Smooth muscle cell (in vitro differentiated cells): ENCODE data around the gene DPH6. TPM values are rescaled to one million over a fixed set of nuclear protein-coding genes. Genes with fewer than 3 reads are reported as not detected.
A peak's percentile ranks its signal among the peaks of the same experiment; 100 is the strongest.
"Not testable (repeated sequence)": the region's sequence is repeated elsewhere in the genome, so short reads cannot be mapped to it uniquely, and the experiment has no call there.

Experiments
- DNase-seq: peaks from one replicate; lab custom pipeline; 2025; ENCODE audit not compliant: unreplicated experiment; lab: John Stamatoyannopoulos, UW
- H2AFZ ChIP-seq: fragments of 200-600 bp; sonication (generic); 2 replicates; pipeline ENCODE4 v1.6.0; 2016; ENCODE audit warnings: antibody characterized with exemption, low read depth, mild to moderate bottlenecking
- H3F3A ChIP-seq: fragments of 200-600 bp; sonication (generic); 2 replicates; pipeline ENCODE4 v1.6.0; 2017; ENCODE audit warnings: antibody characterized with exemption, low read depth
- H3K27ac ChIP-seq: fragments of 200-600 bp; sonication (generic); 2 replicates; pipeline ENCODE4 v1.5.1; 2016; ENCODE audit warnings: low read depth, mild to moderate bottlenecking
- H3K27me3 ChIP-seq: fragments of 200-600 bp; sonication (generic); 2 replicates; pipeline ENCODE4 v1.6.1; 2016; ENCODE audit warnings: low read depth, mild to moderate bottlenecking
- H3K36me3 ChIP-seq: fragments of 200-600 bp; sonication (generic); 2 replicates; pipeline ENCODE4 v1.5.1; 2016; ENCODE audit warnings: low read depth
- H3K4me1 ChIP-seq: fragments of 200-600 bp; sonication (generic); 2 replicates; pipeline ENCODE4 v1.5.1; 2016; ENCODE audit warnings: low read depth
- H3K4me2 ChIP-seq: fragments of 200-600 bp; sonication (generic); 2 replicates; pipeline ENCODE4 v1.6.0; 2016; ENCODE audit warnings: mild to moderate bottlenecking
- H3K4me3 ChIP-seq: fragments of 200-600 bp; sonication (generic); 2 replicates; pipeline ENCODE4 v1.5.1; 2016; ENCODE audit warnings: mild to moderate bottlenecking
- H3K79me2 ChIP-seq: fragments of 200-600 bp; sonication (generic); 2 replicates; pipeline ENCODE4 v1.6.0; 2016; ENCODE audit warnings: low read depth, mild to moderate bottlenecking
- H3K9ac ChIP-seq: fragments of 200-600 bp; sonication (generic); 2 replicates; pipeline ENCODE4 v1.6.0; 2016; ENCODE audit warnings: low read depth
- H3K9me3 ChIP-seq: fragments of 200-600 bp; sonication (generic); replicated peaks from 2 replicates; pipeline ENCODE4 v1.5.1; 2016; ENCODE audit warnings: low read depth
- H4K20me1 ChIP-seq: fragments of 200-600 bp; sonication (generic); 2 replicates; pipeline ENCODE4 v1.6.0; 2016; ENCODE audit warnings: low read depth
- CTCF ChIP-seq: fragments of 200-600 bp; sonication (generic); IDR thresholded peaks from 2 replicates; pipeline ENCODE4 v1.5.1; 2017; ENCODE audit warnings: borderline replicate concordance, mild to moderate bottlenecking, antibody characterized with exemption; ENCODE audit not compliant: insufficient read depth, poor library complexity, severe bottlenecking
- WGBS: methylation state at CpG from one replicate; pipeline ENCODE4 v1.1.7; 2016; ENCODE audit warnings: low lambda C conversion rate; 5-methylcytosine and 5-hydroxymethylcytosine counted together
- polyA plus RNA-seq: library from polyadenylated mRNA; unstranded; fragments of >200 nt; fragmentation: Nextera tagmentation; extraction: Ambion mirVana; gene quantifications from 2 replicates; pipeline ENCODE4 v1.2.1, GENCODE V29; 2016
- total RNA-seq: library from RNA; depleted of rRNA; stranded (reverse); fragments of >200 nt; gene quantifications from 2 replicates; pipeline ENCODE4 v1.2.3, GENCODE V29; 2014

The DPH6 gene, protein sequence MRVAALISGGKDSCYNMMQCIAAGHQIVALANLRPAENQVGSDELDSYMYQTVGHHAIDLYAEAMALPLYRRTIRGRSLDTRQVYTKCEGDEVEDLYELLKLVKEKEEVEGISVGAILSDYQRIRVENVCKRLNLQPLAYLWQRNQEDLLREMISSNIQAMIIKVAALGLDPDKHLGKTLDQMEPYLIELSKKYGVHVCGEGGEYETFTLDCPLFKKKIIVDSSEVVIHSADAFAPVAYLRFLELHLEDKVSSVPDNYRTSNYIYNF
- total RNA-seq (6.5 and 19.9 TPM in 2 replicates), polyA plus RNA-seq (4.0 and 14.4 TPM in 2 replicates)

- H3K9ac ChIP-seq = peak within 1 kb of the TSS; percentile 93
- H3K27ac ChIP-seq = peak within 1 kb of the TSS; percentile 90
- peak within 1 kb of the TSS; percentile 86 for H2AFZ ChIP-seq
- peak within 1 kb of the TSS; percentile 92 for H3K4me2 ChIP-seq
- peak within 1 kb of the TSS; percentile 62 for H3K4me3 ChIP-seq
- H4K20me1 ChIP-seq = no peaks in the 10 kb centered on the region
- H3K27me3 ChIP-seq = no peaks in the 10 kb centered on the region
- WGBS = 2% methylated on average over 66 of the region's 66 CpGs
- H3K4me1 ChIP-seq = peaks cover 34% of the 10 kb centered on the region
- peak; percentile 53 for DNase-seq
- no peaks in the 10 kb centered on the region for H3K36me3 ChIP-seq
- H3K9me3 ChIP-seq = no peaks in the 10 kb centered on the region
- no peak for TF ChIP-seq CTCF
- H3K79me2 ChIP-seq = no peaks in the 10 kb centered on the region
- H3F3A ChIP-seq = no peaks in the 10 kb centered on the region
Measured at GRCh38 chr15:35545824-35546510, at the start of gene DPH6. DPH6 (minus strand) TSS chr15:35546165; CDS start chr15:35546141, 24 bp downstream.

DNA sequence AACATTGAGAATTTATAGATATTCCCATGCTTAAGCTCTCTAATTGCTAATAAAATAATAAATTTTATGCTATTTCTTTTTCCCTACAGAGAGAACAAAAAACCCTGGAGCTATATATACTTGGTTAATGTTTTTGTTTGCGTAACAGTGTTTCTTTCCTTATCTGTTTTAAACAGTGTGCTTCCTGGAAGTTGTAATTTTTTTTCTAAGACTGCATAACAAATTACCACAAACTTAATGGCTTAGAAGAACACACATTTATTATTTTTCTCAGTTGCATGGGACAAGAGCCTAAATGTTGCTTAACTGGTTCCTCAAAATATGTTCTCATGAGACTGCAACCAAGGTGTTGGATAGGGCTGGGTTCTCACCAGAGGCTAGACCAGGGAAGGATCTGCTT lies 49.7 kb upstream of the DPH6 start:
- H3K4me2 ChIP-seq = no peak overlapping the region
- no peaks in the 10 kb centered on the region for H3F3A ChIP-seq
- 73% methylated on average over 1 of the region's 1 CpG for WGBS
- H2AFZ ChIP-seq = no peak overlapping the region
- no peak for TF ChIP-seq CTCF
- H3K4me3 ChIP-seq = no peak overlapping the region
- no peak for DNase-seq
- H3K9ac ChIP-seq = no peak overlapping the region
- no peaks in the 10 kb centered on the region for H3K79me2 ChIP-seq
- H4K20me1 ChIP-seq = no peaks in the 10 kb centered on the region
- no peaks in the 10 kb centered on the region for H3K9me3 ChIP-seq
- no peaks in the 10 kb centered on the region for H3K27me3 ChIP-seq
- H3K27ac ChIP-seq = no peak overlapping the region
- H3K4me1 ChIP-seq = no peaks in the 10 kb centered on the region
- H3K36me3 ChIP-seq = no peaks in the 10 kb centered on the region

DNA sequence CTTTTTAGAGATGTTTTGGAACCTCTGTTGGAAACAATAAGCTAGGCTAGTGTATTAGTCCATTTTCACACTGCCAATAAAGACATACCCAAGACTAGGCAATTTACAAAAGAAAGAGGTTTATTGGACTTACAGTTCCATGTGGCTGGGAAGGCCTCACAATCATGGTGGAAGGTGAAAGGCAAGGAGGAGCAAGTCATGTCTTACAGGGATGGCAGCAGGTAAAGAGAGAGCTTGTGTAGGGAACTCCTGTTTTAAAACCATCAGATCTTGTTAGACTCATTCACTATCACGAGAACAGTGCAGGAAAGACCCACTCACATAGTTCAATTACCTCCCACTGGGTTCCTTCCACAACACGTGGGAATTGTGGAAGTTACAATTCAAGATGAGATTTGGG lies 46.0 kb upstream of the DPH6 start:
- not testable (repeated sequence) for H3K9me3 ChIP-seq, DNase-seq

DNA sequence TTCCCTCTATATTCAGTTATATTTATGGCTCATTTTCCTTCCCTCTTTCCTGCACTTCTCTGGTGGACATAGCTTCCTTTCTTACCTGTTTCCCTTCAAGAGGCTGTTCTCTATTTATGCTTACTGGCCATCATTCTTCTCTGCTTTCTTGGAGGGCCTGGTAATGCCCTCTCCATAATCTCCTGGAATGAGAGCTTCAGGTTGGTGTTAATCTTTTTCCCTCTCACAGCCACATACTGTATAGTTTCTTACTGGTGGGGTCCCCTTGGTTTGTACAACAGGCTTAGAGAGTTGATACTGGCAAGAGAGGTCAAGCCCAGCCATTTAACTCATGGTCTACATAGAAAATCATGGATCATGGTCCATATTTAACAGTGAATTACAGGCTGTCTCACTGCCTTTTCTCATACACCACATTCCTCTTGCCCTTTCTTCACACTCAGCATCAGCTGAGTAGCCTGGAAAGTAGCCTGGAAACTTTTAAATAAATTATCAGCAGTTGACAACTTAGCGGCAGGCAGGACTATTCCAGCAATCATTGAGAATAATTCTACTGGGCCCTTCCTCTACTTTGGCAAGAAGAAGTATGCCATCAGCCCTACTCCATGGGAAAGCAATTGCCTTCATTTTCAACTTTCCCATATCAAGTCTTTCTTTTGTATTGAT lies 38.0 kb upstream of the DPH6 start:
- WGBS = 33% methylated on average over 1 of the region's 1 CpG
- H3K36me3 ChIP-seq = no peaks in the 10 kb centered on the region
- H3K79me2 ChIP-seq = no peaks in the 10 kb centered on the region
- H3K4me1 ChIP-seq = no peaks in the 10 kb centered on the region
- no peaks in the 10 kb centered on the region for H3F3A ChIP-seq
- no peaks in the 10 kb centered on the region for H3K27me3 ChIP-seq
- no peak overlapping the region for H3K9ac ChIP-seq
- H4K20me1 ChIP-seq = no peaks in the 10 kb centered on the region
- DNase-seq = no peak
- no peak overlapping the region for H3K4me3 ChIP-seq
- no peaks in the 10 kb centered on the region for H3K9me3 ChIP-seq
- no peak overlapping the region for H3K27ac ChIP-seq
- no peak overlapping the region for H3K4me2 ChIP-seq
- no peak for TF ChIP-seq CTCF
- no peak overlapping the region for H2AFZ ChIP-seq

More for the DNA sequence above, 46.0 kb upstream of the DPH6 start:
- H4K20me1 ChIP-seq, H3K4me2 ChIP-seq, H3F3A ChIP-seq, H3K27me3 ChIP-seq, H3K36me3 ChIP-seq, H3K4me1 ChIP-seq, H3K79me2 ChIP-seq, H3K9ac ChIP-seq, H2AFZ ChIP-seq, H3K4me3 ChIP-seq, H3K27ac ChIP-seq: not testable (repeated sequence)
- 96% methylated on average over 2 of the region's 2 CpGs for WGBS
